ENCODE data around the gene CCR8. TPM values are rescaled to one million over a fixed set of nuclear protein-coding genes. Genes with fewer than 3 reads are reported as not detected.
"Not testable (repeated sequence)": the region's sequence is repeated elsewhere in the genome, so short reads cannot be mapped to it uniquely, and the experiment has no call there.

CCR8 gene
- total RNA-seq, 2 experiments from 2014 or later = 0.55 to 0.94 TPM

GRCh38 chr3:39317571-39318169 is 11.8 kb upstream of the CCR8 start:
- H3K27me3 Mint-ChIP-seq (ENCODE audit: low read depth) = peaks cover 8% of the 10 kb centered on the region
- peaks cover 8% of the 10 kb centered on the region for H3K9me3 Mint-ChIP-seq (ENCODE audit: insufficient read depth)
- peaks cover 20% of the 10 kb centered on the region for H3K4me1 Mint-ChIP-seq (ENCODE audit: low read depth)
- H3K4me3 Mint-ChIP-seq = no peak overlapping the region
- CTCF ChIA-PET = interaction anchor here (2.3 kb wide), 1 partner anchor 25 kb away, joined by 14 read pairs; no protein-coding TSS in a partner anchor
- no peak overlapping the region for H3K27ac Mint-ChIP-seq
- DNase-seq (no peak), ATAC-seq (no peak)
- POLR2A ChIA-PET = no interaction called here
- H3K36me3 Mint-ChIP-seq (ENCODE audit: low read depth) = peaks cover 12% of the 10 kb centered on the region

GRCh38 chr3:39318301-39318700 is 11.2 kb upstream of the CCR8 start:
- Mint-ChIP-seq H3K27me3 (ENCODE audit: low read depth) (peaks cover 8% of the 10 kb centered on the region), H3K4me3 (no peak overlapping the region), H3K9me3 (ENCODE audit: insufficient read depth) (peaks cover 8% of the 10 kb centered on the region), H3K4me1 (ENCODE audit: low read depth) (peaks cover 26% of the 10 kb centered on the region), H3K27ac (no peak overlapping the region), H3K36me3 (ENCODE audit: low read depth) (peaks cover 12% of the 10 kb centered on the region)
- ATAC-seq = no peak
- CTCF ChIA-PET = interaction anchor here (1.1 to 2.3 kb wide), 2 partner anchors 26 to 30 kb away, joined by 4 to 14 read pairs; no protein-coding TSS in a partner anchor
- POLR2A ChIA-PET = interaction anchor here (0.8 kb wide), 1 partner anchor 29 kb away, joined by 4 read pairs; no protein-coding TSS in a partner anchor
- no peak for DNase-seq

GRCh38 chr3:39319249-39319648 is 10.3 kb upstream of the CCR8 start:
- H3K27ac Mint-ChIP-seq = no peak overlapping the region
- no peak for DNase-seq
- H3K9me3 Mint-ChIP-seq (ENCODE audit: insufficient read depth) = peaks cover 8% of the 10 kb centered on the region
- ChIA-PET POLR2A (no interaction called here), CTCF (interaction anchor here (1.1 to 2.3 kb wide), 2 partner anchors 27 to 31 kb away, joined by 4 to 14 read pairs; no protein-coding TSS in a partner anchor)
- peaks cover 32% of the 10 kb centered on the region for H3K4me1 Mint-ChIP-seq (ENCODE audit: low read depth)
- ATAC-seq = no peak
- H3K4me3 Mint-ChIP-seq = no peak overlapping the region
- peaks cover 8% of the 10 kb centered on the region for H3K27me3 Mint-ChIP-seq (ENCODE audit: low read depth)
- H3K36me3 Mint-ChIP-seq (ENCODE audit: low read depth) = peaks cover 10% of the 10 kb centered on the region

- POLR2A ChIA-PET; DNase-seq; ATAC-seq; H3K4me3 Mint-ChIP-seq; H3K27me3 Mint-ChIP-seq (ENCODE audit: low read depth); H3K9me3 Mint-ChIP-seq (ENCODE audit: insufficient read depth); H3K36me3 Mint-ChIP-seq (ENCODE audit: low read depth): not testable (repeated sequence)
- peaks cover 41% of the 10 kb centered on the region for H3K4me1 Mint-ChIP-seq (ENCODE audit: low read depth)
- H3K27ac Mint-ChIP-seq = peak overlapping the region; percentile 21
- CTCF ChIA-PET = interaction anchor here (1.0 to 3.9 kb wide), 6 partner anchors 13 to 126 kb away, joined by 3 to 18 read pairs (median 4); no protein-coding TSS in a partner anchor
Observed at GRCh38 chr3:39321574-39321983, 7.9 kb upstream of the CCR8 start.

GRCh38 chr3:39322209-39322715 is 7.2 kb upstream of the CCR8 start:
- H3K9me3 Mint-ChIP-seq (ENCODE audit: insufficient read depth); H3K4me3 Mint-ChIP-seq; H3K27me3 Mint-ChIP-seq (ENCODE audit: low read depth); H3K36me3 Mint-ChIP-seq (ENCODE audit: low read depth); DNase-seq; ATAC-seq; H3K27ac Mint-ChIP-seq; POLR2A ChIA-PET: not testable (repeated sequence)
- CTCF ChIA-PET = interaction anchor here (1.0 to 3.9 kb wide), 6 partner anchors 14 to 125 kb away, joined by 3 to 18 read pairs (median 4); no protein-coding TSS in a partner anchor
- peaks cover 48% of the 10 kb centered on the region for H3K4me1 Mint-ChIP-seq (ENCODE audit: low read depth)

- H3K27ac Mint-ChIP-seq = no peak overlapping the region
- peaks cover 4% of the 10 kb centered on the region for H3K36me3 Mint-ChIP-seq (ENCODE audit: low read depth)
- POLR2A ChIA-PET = no interaction called here
- no peak for DNase-seq
- CTCF ChIA-PET = interaction anchor here (1.0 to 3.9 kb wide), 3 partner anchors 31 to 133 kb away, joined by 3 to 18 read pairs (median 5); no protein-coding TSS in a partner anchor
- H3K27me3 Mint-ChIP-seq (ENCODE audit: low read depth) = peaks cover 8% of the 10 kb centered on the region
- H3K4me3 Mint-ChIP-seq = no peak overlapping the region
- peaks cover 55% of the 10 kb centered on the region for H3K4me1 Mint-ChIP-seq (ENCODE audit: low read depth)
- no peak for ATAC-seq
- H3K9me3 Mint-ChIP-seq (ENCODE audit: insufficient read depth) = no peaks in the 10 kb centered on the region
Observed at GRCh38 chr3:39322936-39323335, 6.6 kb upstream of the CCR8 start.

- H3K4me3 Mint-ChIP-seq = no peak overlapping the region
- H3K36me3 Mint-ChIP-seq (ENCODE audit: low read depth) = peaks cover 4% of the 10 kb centered on the region
- H3K27ac Mint-ChIP-seq = no peak overlapping the region
- ATAC-seq (no peak), DNase-seq (no peak)
- POLR2A ChIA-PET = no interaction called here
- H3K4me1 Mint-ChIP-seq (ENCODE audit: low read depth) = peaks cover 60% of the 10 kb centered on the region
- CTCF ChIA-PET = interaction anchor here (1.0 to 3.9 kb wide), 3 partner anchors 32 to 134 kb away, joined by 3 to 18 read pairs (median 5); no protein-coding TSS in a partner anchor
- H3K9me3 Mint-ChIP-seq (ENCODE audit: insufficient read depth) = no peaks in the 10 kb centered on the region
- peaks cover 8% of the 10 kb centered on the region for H3K27me3 Mint-ChIP-seq (ENCODE audit: low read depth)
Observed at GRCh38 chr3:39323494-39323893, 6.0 kb upstream of the CCR8 start.

- Mint-ChIP-seq H3K4me1 (ENCODE audit: low read depth) (peaks cover 69% of the 10 kb centered on the region), H3K27ac (no peak overlapping the region), H3K27me3 (ENCODE audit: low read depth) (peaks cover 2% of the 10 kb centered on the region)
Observed at GRCh38 chr3:39325236-39325635, 4.3 kb upstream of the CCR8 start.

GRCh38 chr3:39327053-39327745 is 2.3 kb upstream of the CCR8 start:
- DNase-seq = no peak
- ATAC-seq = peak; percentile 34

More at GRCh38 chr3:39325236-39325635, 4.3 kb upstream of the CCR8 start:
- POLR2A ChIA-PET = no interaction called here
- CTCF ChIA-PET = interaction anchor here (1.1 kb wide), 1 partner anchor 34 kb away, joined by 4 read pairs; no protein-coding TSS in a partner anchor
- Mint-ChIP-seq H3K9me3 (ENCODE audit: insufficient read depth) (no peaks in the 10 kb centered on the region), H3K4me3 (no peak overlapping the region), H3K36me3 (ENCODE audit: low read depth) (peaks cover 4% of the 10 kb centered on the region)
- no peak for ATAC-seq
- DNase-seq = no peak

GRCh38 chr3:39327746-39328349 is 1.7 kb upstream of the CCR8 start:
- DNase-seq (no peak), ATAC-seq (no peak)
- Mint-ChIP-seq H3K4me3 (no peak overlapping the region), H3K9me3 (ENCODE audit: insufficient read depth) (no peaks in the 10 kb centered on the region), H3K27me3 (ENCODE audit: low read depth) (no peaks in the 10 kb centered on the region), H3K36me3 (ENCODE audit: low read depth) (no peaks in the 10 kb centered on the region), H3K27ac (peak overlapping the region; percentile 67), H3K4me1 (ENCODE audit: low read depth) (peaks cover 66% of the 10 kb centered on the region)
- POLR2A ChIA-PET = interaction anchor here (1.2 kb wide), 1 partner anchor 34 kb away, joined by 3 read pairs; no protein-coding TSS in a partner anchor
- CTCF ChIA-PET = interaction anchor here (1.3 to 1.6 kb wide), 3 partner anchors 19 to 51 kb away, joined by 5 to 6 read pairs (median 6); no protein-coding TSS in a partner anchor

More at GRCh38 chr3:39327053-39327745, 2.3 kb upstream of the CCR8 start:
- Mint-ChIP-seq H3K36me3 (ENCODE audit: low read depth) (no peaks in the 10 kb centered on the region), H3K4me3 (peak overlapping the region; percentile 16), H3K9me3 (ENCODE audit: insufficient read depth) (no peaks in the 10 kb centered on the region), H3K4me1 (ENCODE audit: low read depth) (peaks cover 63% of the 10 kb centered on the region), H3K27ac (peak overlapping the region; percentile 67), H3K27me3 (ENCODE audit: low read depth) (no peaks in the 10 kb centered on the region)
- POLR2A ChIA-PET = interaction anchor here (0.5 to 1.2 kb wide), 2 partner anchors 34 to 830 kb away, joined by 3 read pairs; no protein-coding TSS in a partner anchor
- CTCF ChIA-PET = interaction anchor here (1.0 to 1.6 kb wide), 5 partner anchors 20 to 51 kb away, joined by 3 to 6 read pairs (median 5); no protein-coding TSS in a partner anchor

- Mint-ChIP-seq H3K27me3 (ENCODE audit: low read depth) (peaks cover 4% of the 10 kb centered on the region), H3K4me1 (ENCODE audit: low read depth) (peaks cover 60% of the 10 kb centered on the region), H3K4me3 (no peak overlapping the region), H3K9me3 (ENCODE audit: insufficient read depth) (no peaks in the 10 kb centered on the region), H3K36me3 (ENCODE audit: low read depth) (no peaks in the 10 kb centered on the region), H3K27ac (no peak overlapping the region)
- ChIA-PET CTCF (interaction anchor here (0.7 to 2.8 kb wide), 2 partner anchors 39 to 42 kb away, joined by 3 to 17 read pairs; no protein-coding TSS in a partner anchor), POLR2A (interaction anchor here (0.6 kb wide), 1 partner anchor 1852 kb away, joined by 3 read pairs; no protein-coding TSS in a partner anchor)
- ATAC-seq = no peak
- no peak for DNase-seq
Observed at GRCh38 chr3:39330824-39331223, 1.3 kb downstream of the CCR8 start.

Measured in activated CD8-positive, alpha-beta T cell treated with anti-CD3 and anti-CD28 coated beads, Interleukin-2, amount 10 ng/mL, durations not matched to agents 7 days and 5 days (primary cell).